ENCODE data around the gene PEX13. TPM values are rescaled to one million over a fixed set of nuclear protein-coding genes. Genes with fewer than 3 reads are reported as not detected.

Gene PEX13
- total RNA-seq, 1 experiment from 2014 or later, result 19.8 TPM

DNA sequence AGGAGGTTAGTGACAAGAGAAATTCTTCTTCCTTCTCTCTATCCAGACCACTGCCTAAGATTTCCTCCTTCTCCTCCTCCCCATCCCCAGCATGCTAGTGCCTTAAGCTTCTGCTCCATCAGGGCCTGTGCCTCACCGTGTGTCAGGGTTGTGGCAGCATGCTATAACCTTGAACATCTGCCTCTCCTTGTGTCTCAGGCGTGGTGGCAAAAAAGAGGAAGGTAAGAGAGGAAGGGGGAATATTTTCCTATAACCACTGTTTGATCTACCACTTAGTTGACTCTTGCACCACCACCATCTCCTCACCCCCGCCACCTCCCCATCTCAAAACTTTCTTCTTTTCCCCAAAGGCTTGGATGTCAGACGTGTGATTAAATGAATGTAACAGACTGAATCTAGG is 38.3 kb upstream of the PEX13 start:
- Histone ChIP-seq H3K79me2 (ENCODE audit: insufficient read depth, low read length) (no peaks in the 10 kb centered on the region), H3K27me3 (ENCODE audit: insufficient read depth, low read length) (no peaks in the 10 kb centered on the region), H3K36me3 (ENCODE audit: control insufficient read depth in 1 of 2, insufficient read depth in 2 of 2, low read length in 2 of 2) (no peaks in the 10 kb centered on the region), H3K27ac (ENCODE audit: low read depth, low read length) (no peak overlapping the region), H3K9me3 (ENCODE audit: control insufficient read depth in 1 of 2, insufficient read depth in 1 of 2, low read depth in 1 of 2, low read length in 2 of 2) (no peaks in the 10 kb centered on the region), H3K4me3 (replicated peaks in 1 of 2; ENCODE audit: low read depth in 1 of 2, low read length in 2 of 2) (no peak overlapping the region), H3K9ac (ENCODE audit: low read length) (no peak overlapping the region), H3K9me2 (ENCODE audit: insufficient read depth) (no peaks in the 10 kb centered on the region), H3K4me1 (ENCODE audit: control insufficient read depth in 1 of 2, insufficient read depth in 2 of 2, low read length in 2 of 2) (no peaks in the 10 kb centered on the region), H4K20me1 (ENCODE audit: insufficient read depth) (no peaks in the 10 kb centered on the region), H3K4me2 (ENCODE audit: low read length) (no peak overlapping the region), H2AFZ (ENCODE audit: low read depth, low read length, poor library complexity, severe bottlenecking) (no peak overlapping the region)
- TF ChIP-seq RAD21 (IDR thresholded peaks at IDR 0.05; ENCODE audit: low read depth), result no peak
- no peak for TF ChIP-seq ZNF274 (IDR thresholded peaks at IDR 0.05; ENCODE audit: low read depth, low read length)
- no peak for TF ChIP-seq EZH2phosphoT487 (IDR thresholded peaks at IDR 0.05; ENCODE audit: borderline replicate concordance)
- TF ChIP-seq FOSL1 (IDR thresholded peaks at IDR 0.05; ENCODE audit: low read depth), result no peak
- TF ChIP-seq POLR2A (IDR thresholded peaks at IDR 0.05; ENCODE audit: borderline replicate concordance, extremely low read depth, insufficient read depth, insufficient read length), result no peak
- no peak for TF ChIP-seq EZH2 (IDR thresholded peaks at IDR 0.05)
- TF ChIP-seq, protein P1, sequence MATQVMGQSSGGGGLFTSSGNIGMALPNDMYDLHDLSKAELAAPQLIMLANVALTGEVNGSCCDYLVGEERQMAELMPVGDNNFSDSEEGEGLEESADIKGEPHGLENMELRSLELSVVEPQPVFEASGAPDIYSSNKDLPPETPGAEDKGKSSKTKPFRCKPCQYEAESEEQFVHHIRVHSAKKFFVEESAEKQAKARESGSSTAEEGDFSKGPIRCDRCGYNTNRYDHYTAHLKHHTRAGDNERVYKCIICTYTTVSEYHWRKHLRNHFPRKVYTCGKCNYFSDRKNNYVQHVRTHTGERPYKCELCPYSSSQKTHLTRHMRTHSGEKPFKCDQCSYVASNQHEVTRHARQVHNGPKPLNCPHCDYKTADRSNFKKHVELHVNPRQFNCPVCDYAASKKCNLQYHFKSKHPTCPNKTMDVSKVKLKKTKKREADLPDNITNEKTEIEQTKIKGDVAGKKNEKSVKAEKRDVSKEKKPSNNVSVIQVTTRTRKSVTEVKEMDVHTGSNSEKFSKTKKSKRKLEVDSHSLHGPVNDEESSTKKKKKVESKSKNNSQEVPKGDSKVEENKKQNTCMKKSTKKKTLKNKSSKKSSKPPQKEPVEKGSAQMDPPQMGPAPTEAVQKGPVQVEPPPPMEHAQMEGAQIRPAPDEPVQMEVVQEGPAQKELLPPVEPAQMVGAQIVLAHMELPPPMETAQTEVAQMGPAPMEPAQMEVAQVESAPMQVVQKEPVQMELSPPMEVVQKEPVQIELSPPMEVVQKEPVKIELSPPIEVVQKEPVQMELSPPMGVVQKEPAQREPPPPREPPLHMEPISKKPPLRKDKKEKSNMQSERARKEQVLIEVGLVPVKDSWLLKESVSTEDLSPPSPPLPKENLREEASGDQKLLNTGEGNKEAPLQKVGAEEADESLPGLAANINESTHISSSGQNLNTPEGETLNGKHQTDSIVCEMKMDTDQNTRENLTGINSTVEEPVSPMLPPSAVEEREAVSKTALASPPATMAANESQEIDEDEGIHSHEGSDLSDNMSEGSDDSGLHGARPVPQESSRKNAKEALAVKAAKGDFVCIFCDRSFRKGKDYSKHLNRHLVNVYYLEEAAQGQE (IDR thresholded peaks at IDR 0.05; ENCODE audit: low read depth), result no peak
- TF ChIP-seq, protein P2, sequence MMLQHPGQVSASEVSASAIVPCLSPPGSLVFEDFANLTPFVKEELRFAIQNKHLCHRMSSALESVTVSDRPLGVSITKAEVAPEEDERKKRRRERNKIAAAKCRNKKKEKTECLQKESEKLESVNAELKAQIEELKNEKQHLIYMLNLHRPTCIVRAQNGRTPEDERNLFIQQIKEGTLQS (IDR thresholded peaks at IDR 0.05), result no peak
- no peak for TF ChIP-seq TCF7L2 (IDR thresholded peaks at IDR 0.05; ENCODE audit: borderline replicate concordance, extremely low read depth, insufficient read depth, insufficient read length)
- TF ChIP-seq SIN3A (IDR thresholded peaks at IDR 0.05; ENCODE audit: low read depth), result no peak
- no peak for TF ChIP-seq JUND (IDR thresholded peaks at IDR 0.05)
- TF ChIP-seq POLR2AphosphoS5 (IDR thresholded peaks at IDR 0.05; ENCODE audit: low read depth, low read length), result no peak
- TF ChIP-seq, protein P3, sequence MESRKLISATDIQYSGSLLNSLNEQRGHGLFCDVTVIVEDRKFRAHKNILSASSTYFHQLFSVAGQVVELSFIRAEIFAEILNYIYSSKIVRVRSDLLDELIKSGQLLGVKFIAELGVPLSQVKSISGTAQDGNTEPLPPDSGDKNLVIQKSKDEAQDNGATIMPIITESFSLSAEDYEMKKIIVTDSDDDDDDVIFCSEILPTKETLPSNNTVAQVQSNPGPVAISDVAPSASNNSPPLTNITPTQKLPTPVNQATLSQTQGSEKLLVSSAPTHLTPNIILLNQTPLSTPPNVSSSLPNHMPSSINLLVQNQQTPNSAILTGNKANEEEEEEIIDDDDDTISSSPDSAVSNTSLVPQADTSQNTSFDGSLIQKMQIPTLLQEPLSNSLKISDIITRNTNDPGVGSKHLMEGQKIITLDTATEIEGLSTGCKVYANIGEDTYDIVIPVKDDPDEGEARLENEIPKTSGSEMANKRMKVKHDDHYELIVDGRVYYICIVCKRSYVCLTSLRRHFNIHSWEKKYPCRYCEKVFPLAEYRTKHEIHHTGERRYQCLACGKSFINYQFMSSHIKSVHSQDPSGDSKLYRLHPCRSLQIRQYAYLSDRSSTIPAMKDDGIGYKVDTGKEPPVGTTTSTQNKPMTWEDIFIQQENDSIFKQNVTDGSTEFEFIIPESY (IDR thresholded peaks at IDR 0.05; ENCODE audit: extremely low read depth, insufficient replicate concordance, low read length), result no peak
- TF ChIP-seq, protein P4, sequence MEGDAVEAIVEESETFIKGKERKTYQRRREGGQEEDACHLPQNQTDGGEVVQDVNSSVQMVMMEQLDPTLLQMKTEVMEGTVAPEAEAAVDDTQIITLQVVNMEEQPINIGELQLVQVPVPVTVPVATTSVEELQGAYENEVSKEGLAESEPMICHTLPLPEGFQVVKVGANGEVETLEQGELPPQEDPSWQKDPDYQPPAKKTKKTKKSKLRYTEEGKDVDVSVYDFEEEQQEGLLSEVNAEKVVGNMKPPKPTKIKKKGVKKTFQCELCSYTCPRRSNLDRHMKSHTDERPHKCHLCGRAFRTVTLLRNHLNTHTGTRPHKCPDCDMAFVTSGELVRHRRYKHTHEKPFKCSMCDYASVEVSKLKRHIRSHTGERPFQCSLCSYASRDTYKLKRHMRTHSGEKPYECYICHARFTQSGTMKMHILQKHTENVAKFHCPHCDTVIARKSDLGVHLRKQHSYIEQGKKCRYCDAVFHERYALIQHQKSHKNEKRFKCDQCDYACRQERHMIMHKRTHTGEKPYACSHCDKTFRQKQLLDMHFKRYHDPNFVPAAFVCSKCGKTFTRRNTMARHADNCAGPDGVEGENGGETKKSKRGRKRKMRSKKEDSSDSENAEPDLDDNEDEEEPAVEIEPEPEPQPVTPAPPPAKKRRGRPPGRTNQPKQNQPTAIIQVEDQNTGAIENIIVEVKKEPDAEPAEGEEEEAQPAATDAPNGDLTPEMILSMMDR (IDR thresholded peaks at IDR 0.05 in 2 of 3, conservative IDR thresholded peaks at IDR 0.05 in 1 of 3; ENCODE audit: borderline replicate concordance in 1 of 3, insufficient read depth in 1 of 3, low read depth in 2 of 3, low read length in 2 of 3), result no peak
- no peak for TF ChIP-seq CBX3 (IDR thresholded peaks at IDR 0.05; ENCODE audit: low read depth)
- no peak for ATAC-seq
- DNase-seq (ENCODE audit: low read depth, low spot score), result no peak
- BruUV-seq (replicated peaks), result no TSS peak
- POLR2A ChIA-PET, result no interaction called here
- RAD21 ChIA-PET (ENCODE audit: low non-redundant PET in 1 of 2, low total read pairs in 2 of 2, uncharacterized antibody in 2 of 2, unreplicated experiment in 2 of 2), result no interaction called here
- CTCF ChIA-PET, result no interaction called here
- intact Hi-C loops (cut with micrococcal nuclease), result no loop called here

Measured in HCT116 (cell line).